ENCODE data around the gene BASP1.

- no peak for TF ChIP-seq CTCF (IDR thresholded peaks at IDR 0.05)
- no peak for TF ChIP-seq EZH2 (IDR thresholded peaks at IDR 0.05; ENCODE audit: borderline replicate concordance, insufficient read depth, low read depth, low read length, poor library complexity, severe bottlenecking)
Measured at GRCh38 chr5:17224858-17225511, 7.6 kb downstream of the BASP1 start.

Measured in B cell (primary cell).